NCI-H146 treated with DMSO at 0.1 percent for 48 hours (cell line): Measurements from ENCODE around the gene ZBTB16.

Experiments used
- DNase-seq: peaks from one replicate; lab custom pipeline; 2025; ENCODE audit not compliant: unreplicated experiment; lab: John Stamatoyannopoulos, UW

The ZBTB16 gene

GRCh38 chr11:114165326-114166230, 106.1 kb downstream of the ZBTB16 start:
- DNase-seq: no peak

GRCh38 chr11:114166362-114166761, 106.9 kb downstream of the ZBTB16 start:
- no peak for DNase-seq

- peak; percentile 82 for DNase-seq
Measured at GRCh38 chr11:114166897-114167323, 107.4 kb downstream of the ZBTB16 start.

- no peak for DNase-seq
Measured at GRCh38 chr11:114167355-114167754, 107.8 kb downstream of the ZBTB16 start.

GRCh38 chr11:114167771-114168448, 108.4 kb downstream of the ZBTB16 start:
- DNase-seq: no peak

GRCh38 chr11:114168691-114169090, 109.2 kb downstream of the ZBTB16 start:
- DNase-seq: no peak

- no peak for DNase-seq
Measured at GRCh38 chr11:114169321-114169749, 109.8 kb downstream of the ZBTB16 start.

GRCh38 chr11:114169821-114170220, 110.3 kb downstream of the ZBTB16 start:
- no peak for DNase-seq

- no peak for DNase-seq
Measured at GRCh38 chr11:114170226-114170625, 110.7 kb downstream of the ZBTB16 start.

GRCh38 chr11:114171257-114172054, 111.9 kb downstream of the ZBTB16 start:
- DNase-seq: no peak

- DNase-seq: no peak
Measured at GRCh38 chr11:114172055-114172861, 112.7 kb downstream of the ZBTB16 start.

- no peak for DNase-seq
Measured at GRCh38 chr11:114172871-114173444, 113.4 kb downstream of the ZBTB16 start.

- DNase-seq: no peak
Measured at GRCh38 chr11:114173843-114174242, 114.3 kb downstream of the ZBTB16 start.

GRCh38 chr11:114174712-114175495, 115.4 kb downstream of the ZBTB16 start:
- DNase-seq: no peak

- DNase-seq: no peak
Measured at GRCh38 chr11:114175706-114176105, 116.2 kb downstream of the ZBTB16 start.

GRCh38 chr11:114176321-114176720, 116.8 kb downstream of the ZBTB16 start:
- DNase-seq: no peak

- DNase-seq: no peak
Measured at GRCh38 chr11:114178656-114179055, 119.1 kb downstream of the ZBTB16 start.

- DNase-seq: no peak
Measured at GRCh38 chr11:114179234-114179941, 119.9 kb downstream of the ZBTB16 start.
